GM19025 (cell line): Measurements from ENCODE around the gene BMP7.

Experiments used
- ATAC-seq: cut with Tn5 transposase; IDR thresholded peaks from one replicate; pipeline ENCODE4 v1.9.1; 2021; ENCODE audit warnings: mild to moderate bottlenecking, low read depth, moderate library complexity; ENCODE audit not compliant: unreplicated experiment

The BMP7 gene

DNA sequence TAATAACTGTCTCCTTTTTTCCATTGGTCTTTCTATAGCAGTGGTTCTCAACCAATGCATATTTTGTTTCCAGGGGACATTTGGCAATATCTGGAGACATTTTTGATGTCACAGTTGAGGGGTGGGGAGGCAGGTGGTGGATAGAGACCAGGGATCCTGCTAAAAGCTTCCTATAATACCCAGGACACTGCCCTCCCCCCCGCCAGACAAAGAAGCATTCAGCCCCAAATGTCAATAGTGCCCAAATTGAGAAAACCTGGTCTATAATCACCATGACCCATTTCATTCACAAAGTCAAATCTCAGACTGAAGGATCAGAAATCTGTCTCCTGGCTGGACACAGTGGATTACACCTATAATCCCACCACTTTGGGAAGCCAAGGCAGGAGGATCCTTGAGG lies 128.8 kb downstream of the BMP7 start:
- ATAC-seq, result no peak

GRCh38 chr20:57136734-57137133 lies 129.7 kb downstream of the BMP7 start:
- ATAC-seq, result no peak

DNA sequence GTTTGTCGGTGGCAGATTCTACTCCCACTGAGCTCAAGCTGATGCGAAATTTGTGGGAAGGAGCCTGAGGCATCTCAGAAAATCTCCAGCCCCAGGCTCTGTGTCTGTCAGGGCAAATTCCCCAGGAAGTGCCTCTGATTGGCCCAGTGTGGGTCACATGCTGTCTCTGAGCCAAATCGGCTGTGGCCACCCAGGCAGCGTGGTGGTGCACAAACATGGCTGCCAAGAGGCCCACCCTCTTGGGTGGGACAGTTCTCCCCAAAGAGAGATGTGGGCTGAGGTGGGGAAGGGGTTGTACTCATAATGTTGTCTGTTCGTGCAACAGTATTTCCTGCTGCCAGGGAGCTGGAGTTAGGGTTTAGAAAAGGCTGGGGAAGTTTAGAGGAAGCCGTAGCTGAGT lies 130.6 kb downstream of the BMP7 start:
- no peak for ATAC-seq

DNA sequence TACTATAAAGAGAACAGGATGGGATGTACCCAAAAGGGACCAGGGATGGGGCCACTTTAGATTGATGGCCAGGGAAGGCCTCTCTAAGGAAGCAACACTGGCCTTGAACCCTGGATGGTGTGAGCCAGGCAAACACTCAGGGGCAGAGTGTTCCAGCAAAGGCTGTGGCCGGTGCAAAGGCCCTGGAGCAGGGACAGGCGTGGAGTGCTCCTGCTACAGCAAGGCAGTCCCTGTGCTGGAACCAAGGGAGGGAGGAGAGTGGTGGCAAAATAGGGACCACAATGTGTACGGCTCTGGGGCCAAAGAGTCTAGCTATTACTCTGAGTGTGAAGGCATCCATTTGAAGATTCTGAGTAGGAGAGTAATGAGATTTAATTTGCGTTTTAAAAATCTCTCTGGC lies 131.6 kb downstream of the BMP7 start:
- no peak for ATAC-seq

DNA sequence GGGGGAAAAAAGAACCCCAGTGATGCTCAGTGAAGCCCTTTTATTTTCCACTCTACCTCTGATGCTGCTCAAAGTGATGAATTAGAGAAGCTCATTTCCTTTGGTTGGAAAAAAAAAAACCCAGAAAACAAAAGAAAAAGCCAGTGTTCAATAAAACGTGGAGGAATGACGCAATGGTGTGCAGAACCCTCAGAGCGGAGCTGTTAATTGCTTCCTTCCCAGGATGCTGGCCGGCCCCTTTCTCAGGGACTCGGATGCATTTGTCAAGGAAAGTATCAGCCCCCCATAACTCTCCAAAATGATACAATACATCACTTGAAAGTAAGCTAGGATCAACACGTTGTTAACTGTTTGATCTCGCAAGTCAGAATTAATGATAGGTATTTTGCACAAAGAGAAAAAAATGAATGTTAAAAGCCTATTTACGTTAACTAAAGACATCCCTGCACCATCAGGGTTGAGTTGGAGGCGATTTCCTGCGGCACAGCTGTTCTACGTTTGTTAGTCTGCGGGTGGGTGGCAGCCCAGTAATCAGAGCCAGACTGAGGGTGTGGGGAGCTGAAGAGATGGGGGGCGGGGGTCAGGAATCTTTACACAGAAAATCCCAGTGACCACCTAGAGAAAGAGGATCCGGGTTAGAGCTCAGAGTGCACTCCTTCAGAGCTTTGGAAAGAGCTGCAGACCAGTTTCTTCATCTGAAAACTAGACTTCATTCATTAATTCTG lies 132.4 kb downstream of the BMP7 start:
- no peak for ATAC-seq

DNA sequence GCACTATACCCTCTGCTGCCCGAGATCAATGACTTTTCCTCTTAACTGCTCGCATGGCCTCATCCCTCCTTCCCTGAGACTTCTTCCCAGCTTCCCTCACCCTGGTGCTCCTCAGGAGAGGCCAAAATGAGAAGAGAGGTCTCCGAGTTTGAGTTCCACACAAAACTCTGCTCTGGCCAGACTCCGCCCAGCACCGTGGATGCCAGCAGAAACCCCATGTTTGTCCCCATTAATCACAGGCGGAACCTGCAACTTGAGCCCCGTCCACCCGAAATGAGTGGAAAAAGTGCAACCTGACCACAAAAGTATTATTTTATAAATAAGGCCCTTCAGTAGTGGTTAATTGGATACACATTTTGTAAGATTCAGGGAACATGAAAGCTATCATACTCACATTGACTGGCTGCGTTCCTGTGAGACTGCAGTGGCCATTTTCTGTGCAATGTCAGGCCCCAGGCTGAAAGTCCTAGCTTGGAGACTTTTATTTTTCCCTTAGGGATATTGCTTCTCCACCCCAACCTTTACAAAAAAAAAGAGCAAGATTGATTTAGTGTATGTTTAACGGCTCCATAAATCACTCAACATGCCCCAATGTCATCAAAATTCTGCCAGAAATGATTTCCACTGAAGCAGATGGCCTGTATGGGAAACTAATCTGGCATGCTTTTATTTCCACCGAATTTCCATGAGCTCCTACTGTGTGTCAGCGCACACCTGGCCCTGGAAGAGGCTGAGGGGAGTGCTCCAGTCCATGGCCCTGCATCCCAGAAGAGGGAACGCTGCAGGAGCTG lies 134.6 kb downstream of the BMP7 start:
- ATAC-seq, result no peak

- no peak for ATAC-seq
Measured at GRCh38 chr20:57131077-57131476, 135.4 kb downstream of the BMP7 start.

- no peak for ATAC-seq
Measured at GRCh38 chr20:57130160-57130772, 136.2 kb downstream of the BMP7 start.

DNA sequence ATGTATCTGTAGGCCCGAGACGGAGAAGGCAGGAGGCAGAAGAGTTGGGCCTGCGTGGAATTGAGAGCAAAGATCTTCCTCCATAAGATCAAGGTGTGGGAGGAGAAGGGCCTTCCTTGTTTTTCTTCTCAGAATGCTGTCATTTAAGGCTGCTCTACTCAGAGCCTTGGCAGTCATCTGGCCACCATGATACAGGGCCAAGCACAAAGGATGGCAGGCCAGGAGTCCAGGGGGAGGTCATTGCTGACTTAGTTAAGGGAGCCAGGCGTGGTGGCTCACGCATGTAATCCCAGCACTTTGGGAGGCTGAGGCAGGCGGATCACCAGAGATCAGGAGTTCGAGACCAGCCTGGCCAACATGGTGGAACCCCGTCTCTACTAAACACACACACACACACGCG lies 137.1 kb downstream of the BMP7 start:
- no peak for ATAC-seq

- ATAC-seq, result no peak
Measured at GRCh38 chr20:57128044-57128757, 138.2 kb downstream of the BMP7 start.

- no peak for ATAC-seq
Measured at GRCh38 chr20:57126481-57127092, 139.9 kb downstream of the BMP7 start.

- no peak for ATAC-seq
Measured at GRCh38 chr20:57124800-57125517, 141.5 kb downstream of the BMP7 start.

GRCh38 chr20:57124366-57124765 lies 142.1 kb downstream of the BMP7 start:
- no peak for ATAC-seq

DNA sequence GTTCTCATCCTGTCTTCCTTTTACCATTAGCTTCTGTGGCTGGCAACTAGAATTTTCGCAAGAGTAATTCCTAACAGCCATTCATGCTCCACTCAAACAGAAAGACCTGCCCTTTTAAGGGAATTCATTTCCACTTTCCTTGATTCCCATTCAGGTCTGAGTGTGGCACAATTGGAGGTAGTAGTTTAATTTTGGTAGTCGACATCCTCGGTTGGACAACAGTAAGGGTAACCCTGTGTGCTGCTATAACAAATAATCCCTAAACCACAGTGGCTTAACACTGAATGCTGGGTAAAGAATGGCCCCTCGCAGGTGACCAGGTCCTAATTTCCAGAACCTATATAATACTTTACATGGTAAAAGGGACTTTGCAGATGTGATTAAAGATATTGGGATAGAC lies 142.9 kb downstream of the BMP7 start:
- no peak for ATAC-seq

- no peak for ATAC-seq
Measured at GRCh38 chr20:57122536-57123489, 143.6 kb downstream of the BMP7 start.

GRCh38 chr20:57118964-57119363 lies 147.5 kb downstream of the BMP7 start:
- no peak for ATAC-seq
